AG04450 (cell line): ENCODE measurements around the gene RANBP9. TPM values are rescaled to one million over a fixed set of nuclear protein-coding genes. Genes with fewer than 3 reads are reported as not detected.

Source experiments
- CTCF ChIA-PET: fragments of 300-600, 350-600 bp; formaldehyde crosslinking; extraction: SDS; loops from one replicate; lab custom pipeline; 2022; ENCODE audit warnings: antibody characterized with exemption, inconsistent platforms; lab: Charles Lee
- POLR2A ChIA-PET: fragments of 350-600 bp; formaldehyde crosslinking; extraction: SDS; loops from one replicate; lab custom pipeline; 2021; ENCODE audit warnings: antibody characterized with exemption, inconsistent platforms; lab: Yijun Ruan, JAX
- DNase-seq: peaks from one replicate; pipeline ENCODE4 v3.0.0-alpha.2; 2011; ENCODE audit warnings: low read depth, low spot score
- H3K27ac ChIP-seq: one replicate; pipeline ENCODE4 v1.5.1; 2012; ENCODE audit warnings: low read depth, low read length, control low read depth
- H3K27me3 ChIP-seq: one replicate; pipeline ENCODE4 v1.6.0; 2012; ENCODE audit warnings: low read length; ENCODE audit not compliant: control insufficient read depth, insufficient read depth
- H3K4me3 ChIP-seq: 2 replicates; pipeline ENCODE4 v1.5.1; 2011; ENCODE audit warnings: mild to moderate bottlenecking, low read depth, low read length, control low read depth
- H3K9me3 ChIP-seq: 2 replicates; pipeline ENCODE4 v1.5.1; 2012; ENCODE audit warnings: low read length; ENCODE audit not compliant: control insufficient read depth, insufficient read depth
- CTCF ChIP-seq: IDR thresholded peaks from 2 replicates; pipeline ENCODE4 v1.5.1; 2011; ENCODE audit warnings: low read depth, low read length, control low read depth, inconsistent platforms
- polyA plus RNA-seq: library from polyadenylated mRNA; depleted of rRNA; stranded (reverse); fragments of >200 nt; gene quantifications from 2 replicates; pipeline ENCODE4 v1.2.3, GENCODE V29; 2011

Gene RANBP9
- polyA plus RNA-seq, 1 experiment, result 37.7 TPM

- ChIA-PET CTCF (interaction anchor here (5.6 kb wide), 1 partner anchor 37 kb away, joined by 37 read pairs; the partner anchor contains the start of gene SIRT5), POLR2A (no interaction called here)
- TF ChIP-seq CTCF, result no peak
- Histone ChIP-seq H3K27me3 (no peaks in the 10 kb centered on the region), H3K4me3 (no peak overlapping the region), H3K27ac (no peak overlapping the region), H3K9me3 (peaks cover 5% of the 10 kb centered on the region; the same call in 1 of the 2 replicates)
- no peak for DNase-seq
These were observed 99.9 kb downstream of the RANBP9 start for GRCh38 chr6:13611715-13612114.

- Histone ChIP-seq H3K27me3 (no peaks in the 10 kb centered on the region), H3K27ac (no peak overlapping the region), H3K4me3 (no peak overlapping the region), H3K9me3 (no peaks in the 10 kb centered on the region)
- no peak for TF ChIP-seq CTCF
- POLR2A ChIA-PET, result no interaction called here
- CTCF ChIA-PET, result no interaction called here
- DNase-seq, result no peak
These were observed 106.0 kb downstream of the RANBP9 start for GRCh38 chr6:13605634-13606033.

GRCh38 chr6:13604546-13605416 lies 106.9 kb downstream of the RANBP9 start:
- Histone ChIP-seq H3K9me3 (no peaks in the 10 kb centered on the region), H3K27me3 (no peaks in the 10 kb centered on the region), H3K4me3 (no peak overlapping the region), H3K27ac (no peak overlapping the region)
- no peak for TF ChIP-seq CTCF
- ChIA-PET CTCF (interaction anchor here (0.8 to 1.2 kb wide), 3 partner anchors 11 to 267 kb away, joined by 3 read pairs; partner anchors contain the start of gene NOL7), POLR2A (interaction anchor here (0.9 kb wide), 1 partner anchor 10 kb away, joined by 3 read pairs; the partner anchor contains the start of gene NOL7)
- DNase-seq, result no peak

- DNase-seq, result no peak
- no peak overlapping the region for H3K4me3 ChIP-seq
- H3K27me3 ChIP-seq, result no peaks in the 10 kb centered on the region
- ChIA-PET POLR2A (no interaction called here), CTCF (interaction anchor here (0.8 to 1.2 kb wide), 3 partner anchors 11 to 267 kb away, joined by 3 read pairs; partner anchors contain the start of gene NOL7)
- TF ChIP-seq CTCF, result no peak
- H3K27ac ChIP-seq, result no peak overlapping the region
- H3K9me3 ChIP-seq, result no peaks in the 10 kb centered on the region
These were observed 107.5 kb downstream of the RANBP9 start for GRCh38 chr6:13604135-13604534.

DNA sequence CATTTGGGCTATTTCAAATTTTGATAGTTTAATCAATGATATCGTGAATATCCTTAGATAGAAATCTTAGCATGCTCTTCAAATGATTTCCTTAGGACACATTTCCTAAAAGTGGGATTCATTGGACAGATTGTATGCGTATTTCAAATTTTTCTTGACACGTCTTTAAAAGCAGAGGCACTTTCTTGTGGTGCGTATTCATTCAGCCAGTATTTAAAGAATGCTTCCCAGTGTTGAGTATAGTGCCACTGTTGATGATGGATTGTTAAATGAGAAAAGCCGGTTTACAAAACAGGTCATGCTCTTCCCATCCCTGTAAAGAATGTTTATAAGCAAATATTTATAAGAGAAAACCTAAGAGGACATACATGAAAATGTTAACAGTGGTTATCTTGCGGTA lies 111.6 kb downstream of the RANBP9 start:
- ChIA-PET POLR2A (no interaction called here), CTCF (no interaction called here)
- Histone ChIP-seq H3K27me3 (no peaks in the 10 kb centered on the region), H3K27ac (no peak overlapping the region), H3K9me3 (no peaks in the 10 kb centered on the region), H3K4me3 (no peak overlapping the region)
- no peak for TF ChIP-seq CTCF
- no peak for DNase-seq
